GM19468 (cell line): Measurements from ENCODE around the gene SLC1A5.

Source experiments
- ATAC-seq: cut with Tn5 transposase; IDR thresholded peaks from one replicate; pipeline ENCODE4 v1.9.1; 2021; ENCODE audit warnings: mild to moderate bottlenecking, moderate library complexity, moderate number of reproducible peaks; ENCODE audit not compliant: unreplicated experiment; ENCODE audit errors: extremely low read depth

SLC1A5 gene

GRCh38 chr19:46728693-46729339 lies 59.6 kb downstream of the SLC1A5 start:
- no peak for ATAC-seq

GRCh38 chr19:46728208-46728607 lies 60.2 kb downstream of the SLC1A5 start:
- no peak for ATAC-seq

- no peak for ATAC-seq
These were observed 60.6 kb downstream of the SLC1A5 start for GRCh38 chr19:46727757-46728156.

DNA sequence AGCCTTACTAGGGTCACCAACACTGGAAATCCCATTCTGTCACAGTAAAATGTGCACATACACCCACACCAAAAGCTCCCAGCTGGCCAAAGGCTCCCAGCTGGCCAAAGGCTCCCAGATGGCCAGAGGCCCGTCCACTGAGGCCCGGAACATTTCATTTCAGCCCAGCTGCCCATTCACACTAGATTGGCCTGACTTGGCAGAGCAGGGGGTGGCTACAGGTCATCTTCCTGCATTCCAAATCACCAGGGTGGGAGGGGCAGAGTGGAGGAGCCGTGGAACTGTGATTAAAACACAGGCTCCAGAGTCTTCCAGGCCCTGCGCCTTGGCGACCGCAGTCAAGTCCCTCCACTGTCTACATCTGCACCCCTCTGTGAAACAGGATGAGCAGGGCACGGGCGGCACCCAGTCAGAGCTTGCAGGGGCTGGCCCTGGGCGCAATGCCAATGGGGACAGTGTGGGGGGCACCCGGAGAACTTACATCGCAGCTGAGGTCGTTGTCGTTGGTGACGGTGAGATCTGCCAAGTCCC lies 61.4 kb downstream of the SLC1A5 start:
- no peak for ATAC-seq

- ATAC-seq: no peak
These were observed 61.8 kb downstream of the SLC1A5 start for GRCh38 chr19:46726551-46726950.

GRCh38 chr19:46725859-46726393 lies 62.5 kb downstream of the SLC1A5 start:
- ATAC-seq: no peak

DNA sequence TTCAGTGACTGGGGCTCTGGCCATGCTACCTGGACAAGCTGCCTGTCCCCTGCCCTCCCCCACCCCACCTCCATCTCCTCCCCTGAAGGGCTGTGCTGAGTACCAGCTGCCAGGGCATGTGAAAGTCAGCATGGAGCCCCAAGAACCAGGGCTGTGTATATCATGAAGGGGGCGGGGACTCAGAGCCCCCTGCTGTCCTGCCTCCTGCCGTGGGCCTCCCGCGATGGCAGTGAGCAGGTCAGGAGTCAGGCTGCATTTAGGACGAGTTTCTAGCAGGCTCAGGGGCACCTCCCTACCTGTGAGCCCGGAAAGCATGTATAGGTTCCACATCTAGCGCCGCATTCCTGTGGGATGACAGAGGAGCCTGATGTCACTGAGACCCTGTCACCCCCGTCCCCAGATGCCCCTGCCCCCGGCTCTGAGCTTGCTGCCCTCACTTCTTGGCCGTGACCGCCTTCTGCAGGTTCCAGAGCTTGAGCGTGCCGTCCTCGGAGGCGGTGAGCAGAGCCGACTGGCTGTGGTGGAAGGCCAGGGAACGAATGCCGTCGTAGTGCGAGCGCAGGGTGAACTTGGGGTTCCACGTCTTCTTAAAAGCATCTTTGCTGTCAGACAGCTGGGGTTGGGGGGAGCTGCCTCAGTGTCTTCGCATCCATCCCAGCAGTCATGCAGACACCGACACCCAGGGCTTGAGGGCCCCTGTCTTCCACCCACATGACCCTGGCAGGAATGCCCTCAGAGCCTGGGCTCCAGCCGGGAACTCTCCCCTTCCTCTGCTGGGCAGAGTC lies 63.2 kb downstream of the SLC1A5 start:
- ATAC-seq: no peak
